Measurements from ENCODE around the gene KCNJ9.

Gene KCNJ9

DNA sequence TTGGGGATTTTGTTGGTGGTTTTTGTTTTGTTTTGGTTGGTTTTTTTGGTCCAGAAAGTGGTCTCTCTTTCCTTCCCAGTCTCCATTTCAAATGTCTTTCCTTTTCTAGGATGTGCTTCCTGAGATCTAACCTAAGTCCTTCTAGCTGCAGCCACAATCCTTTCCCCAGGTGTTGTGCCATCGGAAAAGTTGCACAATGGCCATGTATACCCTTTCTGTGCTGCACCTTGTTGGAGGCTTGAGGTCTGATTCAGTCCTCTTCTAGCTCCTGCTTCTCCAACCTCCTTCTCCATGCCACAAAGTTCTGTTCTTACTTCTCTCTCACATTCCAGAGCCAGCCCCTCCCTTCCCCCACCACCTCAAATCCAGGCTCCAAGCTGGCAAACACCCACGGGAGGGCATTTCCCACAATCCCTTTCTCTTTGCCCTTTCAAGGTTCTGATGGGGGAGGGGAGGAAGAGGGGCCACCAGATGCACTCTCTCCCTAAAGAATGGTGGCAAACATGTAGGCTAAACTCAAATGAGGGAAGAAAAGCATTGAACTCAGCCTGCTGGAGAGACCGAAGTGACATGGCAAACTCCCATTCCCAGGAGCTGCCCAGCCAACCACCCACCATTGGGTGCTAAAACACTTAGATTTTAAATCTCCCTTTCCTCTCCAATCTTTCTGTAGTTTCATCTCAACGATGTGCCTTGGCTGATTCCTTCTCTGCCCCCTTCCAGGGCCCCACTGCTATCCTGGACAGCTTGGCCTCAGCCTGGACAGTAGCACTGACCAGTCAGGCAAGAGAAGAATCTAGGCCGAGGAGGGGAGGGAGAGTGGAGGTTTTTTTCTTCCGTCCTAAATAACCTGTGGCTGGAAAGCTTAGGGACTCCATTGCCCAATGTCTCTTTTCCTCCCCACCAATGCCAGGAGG, 14.3 kb upstream of the KCNJ9 start:
- DNase-seq: no peak

DNA sequence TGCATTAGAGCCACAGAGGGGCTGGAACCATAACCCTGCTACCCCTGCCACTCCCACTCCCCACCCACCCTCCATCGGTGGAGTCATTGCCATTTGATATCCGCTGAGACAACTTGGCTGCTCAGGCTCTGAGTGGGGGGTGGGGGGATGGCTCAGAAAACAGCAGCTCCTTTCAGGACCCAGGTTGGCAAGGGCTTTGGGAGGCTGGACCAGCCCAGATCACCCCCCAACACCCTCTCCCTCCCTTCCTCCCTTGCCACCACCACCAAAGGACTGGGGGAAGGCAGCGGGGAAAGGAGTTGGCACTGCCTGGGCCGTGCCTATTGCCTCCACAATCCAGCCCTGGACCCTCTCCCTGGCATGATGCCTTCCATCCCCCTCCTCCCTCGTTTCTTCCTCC, 13.1 kb upstream of the KCNJ9 start:
- DNase-seq: no peak

DNA sequence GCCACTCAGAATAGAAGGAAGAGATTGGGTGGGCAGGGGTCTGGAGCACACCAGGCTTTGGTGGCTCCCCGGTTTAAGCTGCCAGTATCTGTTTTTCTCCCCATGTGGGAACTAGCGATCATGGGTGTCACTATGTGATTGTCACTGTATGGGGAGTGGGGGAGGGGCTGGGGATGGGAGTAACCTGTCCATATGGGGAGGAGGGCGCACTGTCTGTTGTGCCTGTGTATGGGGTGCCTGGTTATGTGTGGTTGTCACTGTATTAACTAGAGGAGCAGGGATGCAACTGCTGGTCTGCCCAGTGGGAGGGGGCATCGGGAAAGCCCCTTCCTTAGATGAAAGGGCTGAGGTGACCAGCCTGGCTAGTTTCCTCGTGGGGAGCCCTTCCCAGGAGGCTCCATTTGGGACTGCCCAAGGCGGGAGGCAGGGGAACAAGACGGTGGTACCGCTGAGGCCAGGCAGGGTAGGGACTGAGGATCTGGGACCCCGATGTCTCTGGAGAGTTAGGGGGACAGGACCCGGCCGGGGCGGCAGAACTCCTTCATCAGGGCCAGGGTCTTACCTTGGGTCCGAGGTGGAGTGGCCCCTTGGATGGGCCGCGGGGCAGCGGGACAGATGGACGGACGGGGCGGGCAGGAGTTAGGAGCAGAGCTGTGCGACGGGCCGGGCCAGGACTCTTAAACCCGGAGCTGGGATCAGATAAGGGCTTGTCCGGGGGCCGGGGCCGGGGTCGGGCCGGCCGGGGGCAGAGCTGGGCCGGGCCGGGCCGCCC, 11.7 kb upstream of the KCNJ9 start, which contains the start of gene KCNJ10:
Gene KCNJ10 (minus strand): TSS at position 701 of the 772 bp plus-strand sequence. CDS start 27,628 bp downstream, outside the sequence.
- DNase-seq: no peak

DNA sequence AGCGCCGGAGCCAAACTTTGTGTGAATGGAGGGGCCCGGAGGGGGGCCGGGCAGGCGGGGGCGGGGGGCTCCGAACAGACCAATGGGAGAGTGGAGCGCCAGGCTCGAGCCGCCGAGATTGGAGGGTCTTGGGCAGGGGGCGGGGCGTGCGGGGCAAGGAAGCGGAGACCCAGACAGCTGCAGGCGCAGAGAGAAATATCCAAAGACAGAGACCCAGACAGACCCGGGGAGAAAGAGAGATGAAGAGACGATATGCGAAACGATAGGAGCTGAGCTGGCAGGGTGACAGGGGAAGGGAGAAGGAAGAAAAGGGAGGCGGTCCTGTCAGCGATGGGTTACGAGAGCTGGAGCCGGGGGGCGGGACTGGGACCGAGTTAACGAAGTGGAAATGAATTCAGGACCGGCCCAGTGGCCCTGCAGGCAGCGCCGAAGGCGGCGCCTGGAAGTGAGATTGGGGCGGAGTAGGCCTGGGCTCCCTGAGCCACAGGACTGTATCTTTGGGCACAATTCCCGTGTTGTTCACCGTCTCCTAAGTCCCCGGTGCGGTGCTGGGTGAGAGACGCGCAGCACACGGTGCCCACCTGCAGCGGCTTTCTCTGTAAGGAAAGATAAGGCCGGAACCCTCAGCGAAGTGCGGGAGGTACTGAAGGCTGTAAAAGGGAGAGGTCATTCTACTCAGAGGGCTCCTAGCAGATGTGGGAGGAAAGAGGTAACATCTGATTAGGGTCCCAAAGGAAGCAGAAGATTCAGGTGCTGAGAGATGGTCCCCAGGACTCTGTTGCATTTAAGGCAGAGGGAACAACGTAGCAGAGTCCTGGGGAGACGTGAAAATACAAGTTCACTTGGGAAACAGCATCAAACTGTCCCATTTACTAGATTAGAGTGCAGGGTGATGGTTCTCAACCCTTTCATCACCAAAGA, 10.8 kb upstream of the KCNJ9 start:
- DNase-seq: peak; percentile 50

DNA sequence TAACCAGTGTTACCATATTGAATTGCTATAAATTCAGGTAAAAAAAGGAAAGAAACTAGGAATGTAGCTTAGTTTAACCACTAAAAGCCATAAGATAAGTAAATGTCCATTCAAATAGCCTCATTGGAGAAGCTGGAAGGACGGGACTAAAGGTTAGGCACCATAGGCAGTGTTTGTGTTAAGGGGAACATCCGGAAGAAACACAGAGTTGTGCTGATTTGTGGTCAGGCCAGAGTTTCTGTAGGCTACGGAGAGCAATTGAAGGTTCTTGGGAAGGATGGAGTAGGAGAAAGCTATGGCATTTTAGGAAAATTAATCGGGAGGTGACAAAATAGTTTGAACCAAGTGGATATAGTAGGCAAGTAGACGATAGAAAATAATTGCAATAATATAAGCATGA, 10.0 kb upstream of the KCNJ9 start:
- no peak for DNase-seq

DNA sequence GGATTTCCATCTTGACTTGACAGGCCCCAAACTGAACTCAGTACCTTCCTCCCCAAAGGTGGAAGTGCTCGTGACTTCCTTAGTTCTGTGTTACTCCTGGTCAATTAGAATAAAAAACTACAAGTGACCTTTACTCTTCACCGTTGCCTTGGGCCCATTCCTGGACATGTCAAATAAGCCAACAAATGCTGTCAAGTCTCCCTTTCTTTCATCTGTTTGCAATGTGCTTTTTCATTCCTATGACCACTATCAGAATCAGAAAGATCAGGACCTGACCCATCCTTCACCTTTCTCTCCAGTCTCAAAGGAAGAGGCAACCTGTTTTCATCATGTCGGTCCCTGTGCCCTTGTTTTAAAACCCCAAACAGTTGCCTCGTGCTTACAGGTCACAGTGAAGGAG, 6.5 kb upstream of the KCNJ9 start:
- DNase-seq: no peak

DNA sequence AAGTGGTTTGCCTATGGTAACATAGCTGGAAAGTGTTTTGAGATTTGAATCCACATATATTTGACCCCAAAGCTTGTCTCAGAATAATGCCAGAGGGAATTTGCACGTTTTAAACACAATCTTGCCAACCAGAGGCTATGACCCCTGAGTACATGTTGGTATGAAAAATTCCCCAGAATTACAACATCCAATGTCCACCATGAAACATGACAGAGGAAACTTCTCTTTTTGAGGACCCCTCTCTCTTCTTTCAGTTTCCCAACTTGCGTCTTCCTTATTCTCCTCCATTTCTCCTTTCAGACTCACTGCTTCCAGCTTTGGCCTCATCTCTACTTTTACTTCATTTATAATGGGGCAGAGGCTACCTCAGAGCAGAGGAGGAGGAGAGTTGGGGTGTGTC, 5.5 kb upstream of the KCNJ9 start:
- no peak for DNase-seq

DNA sequence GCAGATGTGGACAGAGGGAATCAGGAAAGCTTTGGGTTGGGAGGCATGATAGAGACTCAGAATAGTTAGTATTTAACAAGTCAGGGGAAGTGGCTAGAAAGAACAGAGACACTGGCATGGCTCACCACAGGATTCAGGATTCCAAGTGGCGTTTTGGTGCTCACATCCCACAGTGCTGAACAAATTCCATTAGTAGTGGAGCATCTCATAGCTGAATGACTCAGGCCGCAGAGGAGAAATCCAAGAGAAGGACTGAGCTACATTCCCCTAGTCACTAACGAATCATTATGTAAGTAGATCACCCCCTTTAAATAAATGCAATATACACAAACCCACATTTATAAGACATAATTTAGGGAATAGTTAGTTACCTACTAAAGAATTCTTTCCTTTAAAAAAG, 5.0 kb upstream of the KCNJ9 start:
- no peak for DNase-seq

DNA sequence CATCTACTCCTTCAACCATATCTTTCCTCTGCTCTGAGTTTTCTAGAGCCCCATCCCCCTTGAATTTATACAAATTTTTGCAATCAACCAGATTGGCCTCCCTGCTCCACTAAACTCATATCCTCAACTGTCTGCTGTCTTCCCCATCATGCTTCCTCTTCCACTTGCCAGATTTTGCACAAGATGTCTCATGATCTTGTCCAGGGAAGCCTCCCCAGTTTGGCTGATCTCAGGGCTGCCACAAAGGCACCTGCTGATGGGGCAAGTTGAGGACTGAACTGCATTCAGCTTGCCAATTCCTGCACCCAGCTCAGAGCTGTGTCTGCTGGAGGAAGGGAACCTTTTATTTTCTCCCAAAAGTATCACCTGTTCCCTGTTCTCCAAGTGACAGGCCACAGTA, 3.9 kb upstream of the KCNJ9 start:
- DNase-seq: no peak

DNA sequence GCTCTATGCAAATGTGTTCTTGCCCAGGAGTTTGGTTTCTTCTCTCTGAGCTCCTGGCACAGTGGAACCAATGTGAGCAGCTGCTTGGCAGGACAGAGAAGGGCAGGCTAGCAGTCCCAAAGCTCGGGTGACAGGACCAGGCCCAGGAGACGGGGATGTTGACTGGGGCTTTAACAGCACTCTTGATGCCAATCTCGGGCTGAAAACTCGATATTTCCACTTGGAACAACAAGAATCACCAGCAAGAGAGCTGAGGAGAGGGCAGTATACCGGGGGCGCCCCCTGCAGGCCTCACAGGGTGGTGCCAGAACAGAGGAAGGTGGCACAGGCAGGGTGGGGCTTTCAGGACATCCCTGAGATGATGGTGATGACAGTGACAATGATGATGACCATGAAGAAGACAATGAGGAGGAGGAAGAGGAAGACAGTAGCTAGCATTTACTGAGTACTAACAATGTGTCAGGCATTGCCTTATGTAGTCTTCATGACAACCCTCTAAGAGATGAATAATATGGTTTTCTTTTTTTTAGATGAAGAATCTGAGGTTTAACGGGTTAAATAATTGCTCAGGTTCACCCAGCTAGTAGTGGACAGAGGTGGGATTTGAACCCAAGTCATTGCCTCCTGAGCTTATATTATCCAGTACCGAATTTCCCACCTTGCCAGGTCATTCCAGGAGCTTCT, 2.7 kb upstream of the KCNJ9 start:
- DNase-seq: peak; percentile 75

DNA sequence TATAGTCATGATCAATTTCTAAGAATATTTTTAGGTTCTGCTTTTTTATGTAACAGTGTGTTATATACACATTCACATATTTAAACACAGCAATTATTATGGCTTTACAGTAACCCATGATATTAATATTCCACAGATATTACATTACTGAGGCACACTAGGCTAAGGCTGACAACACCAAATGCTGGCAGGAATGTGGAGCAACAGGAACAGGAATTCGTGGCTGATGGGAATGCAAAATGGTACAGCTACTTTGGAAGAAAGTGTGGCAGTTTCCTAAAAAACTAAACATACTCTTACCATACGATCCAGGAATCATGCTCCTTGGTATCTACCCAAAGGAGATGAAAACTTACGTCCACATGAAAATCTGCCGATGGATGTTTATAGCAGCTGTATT, 1.9 kb upstream of the KCNJ9 start:
- no peak for DNase-seq

DNA sequence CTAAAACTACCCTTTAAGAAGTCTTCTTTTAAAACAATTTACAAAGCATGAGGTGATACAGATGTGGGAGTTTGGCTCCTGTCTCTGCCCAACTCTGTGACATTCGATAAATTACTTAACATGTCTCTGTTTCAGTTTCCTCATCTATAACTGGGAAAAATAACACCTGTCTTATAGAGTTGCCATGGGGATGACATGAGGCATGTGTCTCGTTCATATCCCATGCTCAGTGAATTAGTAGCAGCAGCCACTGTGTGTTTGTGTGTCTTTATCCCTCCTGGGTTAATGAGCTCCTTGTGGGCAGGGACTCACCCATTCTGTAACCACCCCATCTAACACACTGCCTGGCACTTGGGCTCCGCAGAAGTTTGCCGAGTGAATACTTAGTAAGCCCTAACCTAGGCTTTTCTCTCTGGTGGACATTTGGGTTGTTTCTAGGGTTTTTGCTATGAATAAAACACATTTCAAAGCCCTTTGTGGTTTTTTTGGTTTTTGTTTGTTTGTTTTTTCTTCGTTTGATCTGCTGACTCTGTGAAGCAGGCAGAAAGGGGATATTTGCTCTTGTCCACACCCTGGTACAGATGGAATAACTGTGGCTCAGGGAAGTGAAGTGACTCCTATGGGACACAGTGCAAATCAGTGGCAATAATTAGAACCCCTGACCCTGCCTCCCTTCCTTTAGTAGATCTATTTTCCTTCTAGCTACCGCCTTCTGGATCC, 797 bp upstream of the KCNJ9 start:
- no peak for DNase-seq

DNA sequence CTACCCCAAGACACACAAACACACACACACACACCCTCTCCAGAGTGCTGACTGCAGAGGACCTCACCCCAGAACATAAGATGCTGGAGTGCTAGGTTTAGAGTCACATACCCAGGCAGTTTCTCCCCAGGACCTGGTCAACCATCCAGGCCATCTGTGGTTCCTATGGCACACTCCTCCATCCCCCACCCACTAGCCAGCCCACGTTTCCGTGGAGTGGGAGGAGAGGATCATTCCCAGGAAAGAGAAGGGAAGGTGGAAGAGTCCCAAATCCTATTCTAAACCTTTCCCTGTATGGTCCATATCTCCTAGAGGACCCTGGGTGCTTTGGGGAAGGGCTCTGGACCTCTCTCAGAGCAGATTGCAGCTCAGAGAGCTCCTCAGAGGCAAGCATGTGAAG, 1.1 kb downstream of the KCNJ9 start:
- no peak for DNase-seq

DNA sequence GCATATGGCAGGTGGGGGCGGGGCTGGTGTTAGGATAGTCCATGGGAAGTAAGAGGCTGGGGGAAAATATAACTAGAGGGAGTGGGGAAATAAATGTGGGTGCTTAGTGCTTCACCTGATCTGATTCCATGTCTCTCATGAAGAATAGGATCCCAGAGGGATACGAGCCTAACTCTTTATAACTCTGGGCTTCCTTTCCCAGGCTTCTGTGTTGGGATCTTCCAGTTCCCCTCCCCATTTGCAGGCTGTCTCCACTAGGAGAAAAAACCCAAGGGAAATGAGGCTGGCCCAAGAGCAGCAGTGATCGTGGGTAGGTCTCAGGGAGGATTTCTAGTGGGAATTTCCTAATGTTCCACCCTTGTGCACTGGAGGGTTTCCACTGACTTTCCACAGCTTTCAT, 1.6 kb downstream of the KCNJ9 start:
- DNase-seq: no peak

DNA sequence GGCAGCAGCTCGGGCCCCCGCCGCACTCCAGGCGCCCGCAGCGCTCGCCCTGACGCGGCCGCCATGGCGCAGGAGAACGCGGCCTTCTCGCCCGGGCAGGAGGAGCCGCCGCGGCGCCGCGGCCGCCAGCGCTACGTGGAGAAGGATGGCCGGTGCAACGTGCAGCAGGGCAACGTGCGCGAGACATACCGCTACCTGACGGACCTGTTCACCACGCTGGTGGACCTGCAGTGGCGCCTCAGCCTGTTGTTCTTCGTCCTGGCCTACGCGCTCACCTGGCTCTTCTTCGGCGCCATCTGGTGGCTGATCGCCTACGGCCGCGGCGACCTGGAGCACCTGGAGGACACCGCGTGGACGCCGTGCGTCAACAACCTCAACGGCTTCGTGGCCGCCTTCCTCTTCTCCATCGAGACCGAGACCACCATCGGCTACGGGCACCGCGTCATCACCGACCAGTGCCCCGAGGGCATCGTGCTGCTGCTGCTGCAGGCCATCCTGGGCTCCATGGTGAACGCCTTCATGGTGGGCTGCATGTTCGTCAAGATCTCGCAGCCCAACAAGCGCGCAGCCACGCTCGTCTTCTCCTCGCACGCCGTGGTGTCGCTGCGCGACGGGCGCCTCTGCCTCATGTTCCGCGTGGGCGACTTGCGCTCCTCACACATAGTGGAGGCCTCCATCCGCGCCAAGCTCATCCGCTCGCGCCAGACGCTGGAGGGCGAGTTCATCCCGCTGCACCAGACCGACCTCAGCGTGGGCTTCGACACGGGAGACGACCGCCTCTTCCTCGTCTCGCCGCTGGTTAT, 2.8 kb downstream of the KCNJ9 start:
- DNase-seq: peak; percentile 73

DNA sequence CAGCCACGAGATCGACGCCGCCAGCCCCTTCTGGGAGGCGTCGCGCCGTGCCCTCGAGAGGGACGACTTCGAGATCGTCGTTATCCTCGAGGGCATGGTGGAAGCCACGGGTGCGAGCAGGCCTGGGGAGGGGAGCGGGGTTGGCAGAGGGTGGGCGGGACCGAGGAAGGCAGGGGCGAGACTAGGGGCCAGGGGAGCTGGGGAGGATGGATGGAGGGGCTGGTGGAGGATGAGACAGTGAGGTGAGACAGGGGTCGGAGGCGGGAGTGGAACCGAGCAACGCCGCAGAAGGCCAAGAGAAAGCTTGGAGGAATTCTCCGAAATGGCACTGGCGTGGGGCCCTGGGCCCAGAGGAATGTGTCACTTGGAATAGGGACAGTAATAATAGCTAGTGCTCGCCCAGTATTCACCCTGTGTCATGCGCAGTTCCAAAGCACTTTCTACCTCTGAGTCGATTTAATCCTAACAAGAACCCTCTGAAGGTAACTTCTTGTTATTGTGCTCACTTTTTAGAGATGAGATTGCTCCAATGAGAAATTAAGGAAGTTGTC, 3.5 kb downstream of the KCNJ9 start:
- no peak for DNase-seq

DNA sequence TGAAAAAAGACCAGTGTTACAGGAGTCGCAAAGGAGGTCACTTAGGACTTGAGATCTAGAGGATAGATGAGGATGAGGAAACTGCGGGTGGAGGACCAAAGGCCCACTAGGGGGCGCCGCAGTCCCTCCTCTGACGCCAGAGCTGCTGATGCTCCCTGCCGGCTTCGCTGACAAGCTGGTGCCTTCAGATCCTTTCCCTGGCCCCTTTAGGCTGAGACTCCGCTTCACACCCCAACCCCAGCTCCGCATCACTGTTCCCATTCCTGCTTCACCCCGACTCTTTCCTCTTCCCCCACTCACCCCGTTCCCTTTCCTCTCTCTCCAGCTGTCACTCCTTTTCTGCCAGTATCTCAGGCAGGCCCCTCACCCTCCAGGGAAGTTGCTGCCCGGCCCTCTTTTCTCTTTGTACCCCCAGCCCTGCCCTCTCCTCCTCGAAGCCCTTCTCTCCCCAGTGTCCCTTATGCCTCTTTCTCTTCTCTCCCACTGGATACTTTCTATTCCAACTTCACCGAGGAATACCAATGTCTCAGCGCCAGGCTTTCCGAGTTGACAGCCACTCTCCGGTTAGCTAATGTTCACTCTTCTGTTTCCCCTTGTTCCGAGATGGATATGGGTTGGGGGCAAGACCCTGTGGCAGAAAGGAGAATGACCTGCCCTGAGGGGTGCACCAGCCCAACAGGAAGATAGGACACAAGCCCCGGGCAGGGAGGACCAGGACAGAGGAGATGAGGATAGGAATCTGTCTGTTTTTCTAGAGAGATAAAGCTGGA, 4.5 kb downstream of the KCNJ9 start:
- peak; percentile 80 for DNase-seq

DNA sequence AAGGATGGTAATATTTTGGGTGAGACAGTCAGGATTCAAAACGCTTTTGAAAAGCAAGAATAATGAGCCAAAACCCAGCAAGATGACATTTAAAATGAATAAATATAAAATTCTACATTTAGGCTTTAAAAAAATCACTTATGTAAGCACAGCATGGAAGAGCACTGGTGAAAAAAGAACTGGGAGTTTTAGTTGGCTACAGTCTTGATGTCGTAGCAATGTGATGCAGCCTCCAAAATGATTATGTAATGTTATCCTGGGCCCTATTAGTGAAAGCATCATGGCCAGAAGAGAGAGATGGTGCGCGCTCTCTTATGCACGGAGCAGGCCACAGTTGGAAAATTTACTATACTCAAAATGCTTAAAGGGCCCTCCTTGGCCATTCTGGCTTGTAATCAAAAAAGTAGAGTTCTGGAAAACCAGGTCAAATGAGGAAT, 5.1 kb downstream of the KCNJ9 start:
- no peak for DNase-seq

DNA sequence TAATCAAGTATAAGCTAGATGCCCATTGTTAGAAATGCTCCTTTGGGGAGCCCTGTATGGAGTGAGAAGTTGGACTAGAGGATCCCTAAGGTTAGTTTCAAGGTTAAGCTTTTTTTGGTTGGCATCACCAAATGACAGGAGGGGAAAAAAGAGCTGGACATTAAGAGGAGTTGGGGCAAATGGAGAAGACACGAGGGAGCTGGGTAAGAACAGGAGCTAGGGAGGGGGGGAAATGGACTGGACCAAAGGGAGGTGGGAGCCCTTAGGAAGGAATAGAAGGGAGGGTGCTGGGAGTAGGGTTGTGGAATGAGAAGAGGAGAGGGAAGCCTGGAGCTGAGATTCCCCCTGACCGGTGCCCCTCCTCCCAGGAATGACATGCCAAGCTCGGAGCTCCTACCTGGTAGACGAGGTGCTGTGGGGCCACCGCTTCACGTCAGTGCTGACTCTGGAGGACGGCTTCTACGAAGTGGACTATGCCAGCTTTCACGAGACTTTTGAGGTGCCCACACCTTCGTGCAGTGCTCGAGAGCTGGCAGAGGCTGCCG, 5.9 kb downstream of the KCNJ9 start:
- no peak for DNase-seq
